ENCODE measurements around the gene SRGAP3. TPM values are rescaled to one million over a fixed set of nuclear protein-coding genes. Genes with fewer than 3 reads are reported as not detected.

Gene SRGAP3
- total and polyA plus RNA-seq, 10 of the 15 experiments (the other 5 are each of a cell fraction or from before 2014, with no cell fraction given): 0.32 to 1.7 (median 0.99) TPM

GRCh38 chr3:9000041-9000440 lies 249.4 kb downstream of the SRGAP3 start (continued):
- no peak for TF ChIP-seq CUX1 (IDR thresholded peaks at IDR 0.05; ENCODE audit: insufficient replicate concordance, low read depth, low read length)

- H2AFZ ChIP-seq (ENCODE audit: control insufficient read depth, low read depth, low read length): no peak overlapping the region
- H3K27me3 ChIP-seq (replicated peaks in 1 of 2; ENCODE audit: control insufficient read depth in 2 of 2, insufficient read depth in 2 of 2, low read length in 1 of 2): no peaks in the 10 kb centered on the region; a peak in 1 of 4 replicates
- no peaks in the 10 kb centered on the region for H3K36me3 ChIP-seq (ENCODE audit: control insufficient read depth in 2 of 2, insufficient read depth in 2 of 2, low read length in 1 of 2)
- H3K4me3 ChIP-seq: no peak overlapping the region
- DNase-seq (ENCODE audit: low read depth, low spot score): no peak
- ATAC-seq: no peak
- no peaks in the 10 kb centered on the region for H3K4me1 ChIP-seq (ENCODE audit: control insufficient read depth, insufficient read depth, low read length)
- SMC1A ChIA-PET (ENCODE audit: uncharacterized antibody, unreplicated experiment): interaction anchor here (1.9 kb wide), 1 partner anchor 8 kb away, joined by 4 read pairs; no protein-coding TSS in a partner anchor
- in situ Hi-C loops (cut with MboI): no loop called here
- no peaks in the 10 kb centered on the region for H3K79me2 ChIP-seq (ENCODE audit: control insufficient read depth, insufficient read depth, low read length)
- POLR2A ChIA-PET: no interaction called here
- intact Hi-C loops (cut with micrococcal nuclease; ENCODE audit: unreplicated experiment): no loop called here
- no peak overlapping the region for H3K9ac ChIP-seq (ENCODE audit: control insufficient read depth, insufficient read depth, low read length)
- H3K9me3 ChIP-seq (replicated peaks; ENCODE audit: control insufficient read depth, insufficient read depth, low read length): no peaks in the 10 kb centered on the region
- RAD21 ChIA-PET (ENCODE audit: unreplicated experiment): no interaction called here
- FAIRE-seq: no peak
- 44% methylated on average over 3 of the region's 3 CpGs for WGBS (ENCODE audit: insufficient coverage, insufficient replicate concordance, low lambda C conversion rate, missing lambda C conversion rate)
- CTCF ChIA-PET: interaction anchor here (1.2 to 2.4 kb wide), 2 partner anchors 9 to 304 kb away, joined by 3 to 7 read pairs; no protein-coding TSS in a partner anchor
- H3K27ac ChIP-seq (ENCODE audit: control insufficient read depth, insufficient read depth): no peak overlapping the region
- BruUV-seq (replicated peaks): no TSS peak
- no peak overlapping the region for H3K4me2 ChIP-seq (ENCODE audit: control insufficient read depth, insufficient read depth)
- H4K20me1 ChIP-seq (ENCODE audit: control insufficient read depth, insufficient read depth): no peaks in the 10 kb centered on the region
- no peak for TF ChIP-seq ZZZ3 (IDR thresholded peaks at IDR 0.05; ENCODE audit: control insufficient read depth, insufficient read length, low read depth)
- TF ChIP-seq RCOR1 (conservative IDR thresholded peaks at IDR 0.05; ENCODE audit: low read depth, low read length): no peak
- TF ChIP-seq BMI1 (IDR thresholded peaks at IDR 0.05; ENCODE audit: borderline replicate concordance): no peak
- no peak for TF ChIP-seq IKZF1 (conservative IDR thresholded peaks at IDR 0.05)
- no peak for TF ChIP-seq ZBED1 (IDR thresholded peaks at IDR 0.05; ENCODE audit: borderline replicate concordance)
- TF ChIP-seq HSF1 (IDR thresholded peaks at IDR 0.05; ENCODE audit: low read depth, low read length): no peak
- TF ChIP-seq ZBTB40 (IDR thresholded peaks at IDR 0.05; ENCODE audit: borderline replicate concordance): no peak
- no peak for TF ChIP-seq BCL3 (IDR thresholded peaks at IDR 0.05; ENCODE audit: borderline replicate concordance, insufficient read depth, low read depth, low read length, poor library complexity, severe bottlenecking)
- no peak for TF ChIP-seq TARDBP (IDR thresholded peaks at IDR 0.05; ENCODE audit: borderline replicate concordance)
These were observed 252.3 kb downstream of the SRGAP3 start for GRCh38 chr3:8997151-8997550.
